Suprapubic skin (tissue), 4 donors: ENCODE results near the gene ACTN3. TPM values are rescaled to one million over a fixed set of nuclear protein-coding genes. Genes with fewer than 3 reads are reported as not detected.

Source experiments
- DNase-seq, 2 donors: peaks; one replicate each; pipeline ENCODE4 v3.0.0-alpha.2; 2019; ENCODE audit warnings: low spot score in 2 of 2
- H3K27ac ChIP-seq: fragments of 200-600 bp; sonication (generic); one replicate; pipeline ENCODE4 v1.5.1; 2019
- H3K27me3 ChIP-seq: fragments of 200-600 bp; sonication (generic); one replicate; pipeline ENCODE4 v1.5.1; 2019
- H3K36me3 ChIP-seq: fragments of 200-600 bp; sonication (generic); one replicate; pipeline ENCODE4 v1.5.1; 2019
- H3K4me1 ChIP-seq: fragments of 200-600 bp; sonication (generic); one replicate; pipeline ENCODE4 v1.5.1; 2019
- H3K4me3 ChIP-seq: fragments of 200-600 bp; sonication (generic); one replicate; pipeline ENCODE4 v1.5.1; 2019; ENCODE audit warnings: mild to moderate bottlenecking
- H3K9me3 ChIP-seq: fragments of 200-600 bp; sonication (generic); one replicate; pipeline ENCODE4 v1.5.1; 2019
- CTCF ChIP-seq, 2 donors: fragments of 200-600 bp in 1 of 2; fragments of 450-650 bp in 1 of 2; sonication (generic) in 1 of 2; IDR thresholded peaks; one replicate each; pipeline ENCODE4 v1.5.1; 2016 to 2019; ENCODE audit warnings: antibody characterized with exemption in 2 of 2, mild to moderate bottlenecking in 1 of 2, moderate library complexity in 1 of 2
- EP300 ChIP-seq: sonication (generic); formaldehyde crosslinking; IDR thresholded peaks from one replicate; pipeline ENCODE4 v1.6.1; 2017; ENCODE audit warnings: antibody characterized with exemption
- POLR2A ChIP-seq, 2 donors: fragments of 450-650 bp; IDR thresholded peaks; one replicate each; pipeline ENCODE4 v1.6.1; 2017; ENCODE audit warnings: antibody characterized with exemption in 2 of 2, mild to moderate bottlenecking in 2 of 2, moderate library complexity in 2 of 2
- POLR2AphosphoS5 ChIP-seq, 3 donors: sonication (generic); formaldehyde crosslinking; IDR thresholded peaks; one replicate each; pipeline ENCODE4 v1.6.1; 2017; ENCODE audit warnings: antibody characterized with exemption in 3 of 3
- WGBS: methylation state at CpG from one replicate; pipeline ENCODE4 v1.1.5; 2018; 5-methylcytosine and 5-hydroxymethylcytosine counted together
- total RNA-seq, 4 donors: library from RNA; depleted of rRNA; stranded (reverse); fragments of >200 nt; gene quantifications; one replicate each; pipeline ENCODE4 v1.1.0, GENCODE V29; 2016

ACTN3 gene
- total RNA-seq, 4 donors from 2014 or later = not detected

GRCh38 chr11:66548041-66548440 lies 1.3 kb downstream of the ACTN3 start:
- Histone ChIP-seq H3K9me3 (no peaks in the 10 kb centered on the region), H3K4me3 (no peak overlapping the region), H3K27ac (no peak overlapping the region), H3K27me3 (no peaks in the 10 kb centered on the region), H3K36me3 (peaks cover 4% of the 10 kb centered on the region), H3K4me1 (peaks cover 30% of the 10 kb centered on the region)
- 32% methylated on average over 11 of the region's 11 CpGs for WGBS
- no peak for DNase-seq
- TF ChIP-seq CTCF (IDR thresholded peaks at IDR 0.05) (no peak), EP300 (no peak), POLR2AphosphoS5 (IDR thresholded peaks at IDR 0.05) (no peak), POLR2A (IDR thresholded peaks at IDR 0.05) (no peak)

GRCh38 chr11:66548774-66549630 lies 2.3 kb downstream of the ACTN3 start:
- H3K4me3 ChIP-seq = no peak overlapping the region
- peaks cover 23% of the 10 kb centered on the region for H3K4me1 ChIP-seq
- H3K36me3 ChIP-seq = no peaks in the 10 kb centered on the region
- H3K9me3 ChIP-seq = no peaks in the 10 kb centered on the region
- DNase-seq = no peak
- 52% methylated on average over 16 of the region's 16 CpGs for WGBS
- TF ChIP-seq POLR2AphosphoS5 (IDR thresholded peaks at IDR 0.05) = no peak
- TF ChIP-seq CTCF (IDR thresholded peaks at IDR 0.05) = no peak
- TF ChIP-seq EP300 = no peak
- TF ChIP-seq POLR2A (IDR thresholded peaks at IDR 0.05) = no peak
- no peak overlapping the region for H3K27ac ChIP-seq
- no peaks in the 10 kb centered on the region for H3K27me3 ChIP-seq

DNA sequence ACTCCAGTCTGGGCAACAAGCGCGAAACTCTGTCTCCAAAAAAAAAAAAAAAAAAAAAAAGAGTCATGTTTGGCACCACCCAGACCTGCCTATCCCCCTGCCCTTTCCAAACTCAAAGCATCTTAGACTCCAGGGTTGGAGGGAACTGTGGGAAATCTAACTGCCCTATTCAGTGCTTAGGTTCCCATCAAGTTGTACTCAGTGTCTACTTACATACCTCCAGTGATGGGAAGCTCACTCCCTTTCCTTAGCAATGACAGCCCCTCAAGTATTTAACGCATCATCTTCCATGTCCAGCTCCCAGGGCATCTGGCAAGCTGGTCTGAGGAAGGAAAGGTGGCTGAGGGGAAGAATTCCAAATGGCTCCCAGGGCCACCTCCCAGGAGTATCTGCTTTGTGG lies 3.0 kb downstream of the ACTN3 start:
- no peaks in the 10 kb centered on the region for H3K9me3 ChIP-seq

DNA sequence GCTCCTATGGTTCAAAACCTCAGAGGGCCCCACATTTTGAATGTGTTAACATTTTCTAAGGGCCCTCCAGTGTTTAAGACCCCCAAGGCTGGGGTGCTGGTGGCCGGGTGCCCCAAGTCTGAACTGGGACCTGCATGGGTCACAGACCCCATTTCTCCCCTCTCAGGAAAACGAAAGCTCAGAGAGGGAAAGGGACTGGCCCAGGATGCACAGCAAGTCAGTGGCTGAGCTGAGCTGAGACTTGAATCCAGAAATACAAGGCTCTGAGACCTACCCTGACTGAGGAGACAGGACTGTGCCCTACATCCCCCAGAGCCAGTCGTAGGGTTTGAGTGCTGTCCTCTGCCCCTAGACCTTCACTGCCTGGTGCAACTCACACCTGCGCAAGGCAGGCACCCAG lies 4.2 kb downstream of the ACTN3 start:
- Histone ChIP-seq H3K4me3 (no peak overlapping the region), H3K9me3 (no peaks in the 10 kb centered on the region), H3K27me3 (no peaks in the 10 kb centered on the region), H3K27ac (no peak overlapping the region), H3K36me3 (no peaks in the 10 kb centered on the region), H3K4me1 (peaks cover 7% of the 10 kb centered on the region)
- WGBS = 88% methylated on average over 4 of the region's 4 CpGs
- TF ChIP-seq CTCF (IDR thresholded peaks at IDR 0.05) (no peak), POLR2A (IDR thresholded peaks at IDR 0.05) (no peak), EP300 (no peak), POLR2AphosphoS5 (IDR thresholded peaks at IDR 0.05) (no peak)
- no peak for DNase-seq

More for the DNA sequence above, 3.0 kb downstream of the ACTN3 start:
- Histone ChIP-seq H3K4me1 (peaks cover 16% of the 10 kb centered on the region), H3K27ac (no peak overlapping the region), H3K27me3 (no peaks in the 10 kb centered on the region), H3K4me3 (no peak overlapping the region), H3K36me3 (no peaks in the 10 kb centered on the region)
- DNase-seq = no peak
- WGBS = 88% methylated on average over 3 of the region's 3 CpGs
- TF ChIP-seq POLR2A (IDR thresholded peaks at IDR 0.05) (no peak), CTCF (IDR thresholded peaks at IDR 0.05) (no peak), POLR2AphosphoS5 (IDR thresholded peaks at IDR 0.05) (no peak), EP300 (no peak)

DNA sequence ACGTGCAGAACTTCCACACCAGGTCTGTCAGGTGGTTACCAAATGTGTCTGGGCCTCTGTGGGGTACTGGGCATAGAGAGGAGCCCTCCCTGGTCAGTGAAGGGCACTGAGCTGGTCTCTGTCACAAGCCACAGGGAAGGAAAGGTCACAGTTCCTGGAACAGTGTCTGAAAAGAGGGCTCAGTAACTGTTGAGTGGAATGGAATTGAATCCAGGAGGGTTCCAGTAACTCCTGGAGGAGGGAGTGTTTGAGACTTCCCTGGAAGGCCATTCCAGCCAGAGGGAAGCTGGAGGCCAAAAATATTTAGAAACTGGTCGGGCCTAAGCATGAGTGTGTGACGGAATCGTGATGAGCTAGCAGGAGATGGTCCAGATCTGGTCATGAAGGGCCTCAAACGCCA lies 7.9 kb downstream of the ACTN3 start:
- Histone ChIP-seq H3K4me3 (no peak overlapping the region), H3K27ac (no peak overlapping the region), H3K4me1 (peaks cover 9% of the 10 kb centered on the region), H3K9me3 (no peaks in the 10 kb centered on the region), H3K27me3 (peaks cover 9% of the 10 kb centered on the region), H3K36me3 (no peaks in the 10 kb centered on the region)
- no peak for DNase-seq
- TF ChIP-seq CTCF (IDR thresholded peaks at IDR 0.05) (no peak), EP300 (no peak), POLR2AphosphoS5 (IDR thresholded peaks at IDR 0.05) (no peak), POLR2A (IDR thresholded peaks at IDR 0.05) (no peak)
- 91% methylated on average over 4 of the region's 5 CpGs for WGBS
